HEK293T (cell line): ENCODE measurements around the gene RXFP3.

Experiments
- ARNT ChIP-seq: fragments of 450-650 bp; IDR thresholded peaks from 2 replicates; pipeline ENCODE4 v1.6.1; 2017; ENCODE audit warnings: mild to moderate bottlenecking
- BHLHE40 ChIP-seq: fragments of 450-650 bp; IDR thresholded peaks from 2 replicates; pipeline ENCODE4 v1.6.1; 2016; ENCODE audit warnings: mild to moderate bottlenecking, moderate library complexity, borderline replicate concordance
- ELF4 ChIP-seq: fragments of 450-650 bp; IDR thresholded peaks from 2 replicates; pipeline ENCODE4 v1.6.1; 2017; ENCODE audit warnings: antibody characterized with exemption
- FOXA1 ChIP-seq: fragments of 450-650 bp; IDR thresholded peaks from 2 replicates; pipeline ENCODE4 v1.6.1; 2016; ENCODE audit warnings: mild to moderate bottlenecking
- FOXK2 ChIP-seq: fragments of 450-650 bp; IDR thresholded peaks from 2 replicates; pipeline ENCODE4 v1.6.1; 2016; ENCODE audit warnings: mild to moderate bottlenecking
- FOXM1 ChIP-seq: fragments of 450-650 bp; IDR thresholded peaks from 2 replicates; pipeline ENCODE4 v1.6.1; 2017; ENCODE audit warnings: mild to moderate bottlenecking, borderline replicate concordance
- L3MBTL2 ChIP-seq: fragments of 450-650 bp; conservative IDR thresholded peaks from 2 replicates; pipeline ENCODE4 v1.6.1; 2016; ENCODE audit warnings: mild to moderate bottlenecking
- LEF1 ChIP-seq: fragments of 450-650 bp; IDR thresholded peaks from 2 replicates; pipeline ENCODE4 v1.6.1; 2017; ENCODE audit warnings: mild to moderate bottlenecking, borderline replicate concordance
- SP1 ChIP-seq: fragments of 450-650 bp; IDR thresholded peaks from 2 replicates; pipeline ENCODE4 v1.6.1; 2017
- SUZ12 ChIP-seq: fragments of 450-650 bp; IDR thresholded peaks from 2 replicates; pipeline ENCODE4 v1.6.1; 2016; ENCODE audit warnings: mild to moderate bottlenecking
- TARDBP ChIP-seq: fragments of 450-650 bp; IDR thresholded peaks from 2 replicates; pipeline ENCODE4 v1.6.1; 2016

- no peak for TF ChIP-seq FOXM1
- no peak for TF ChIP-seq L3MBTL2
- no peak for TF ChIP-seq TARDBP
- no peak for TF ChIP-seq SP1
- TF ChIP-seq BHLHE40, result no peak
- no peak for TF ChIP-seq FOXA1
- no peak for TF ChIP-seq ELF4
- no peak for TF ChIP-seq SUZ12
- no peak for TF ChIP-seq ARNT
- TF ChIP-seq FOXK2, result no peak
- TF ChIP-seq LEF1, result no peak
Measured at GRCh38 chr5:33938507-33938796, 2.3 kb downstream of the RXFP3 start.
